H9 (cell line): ENCODE data around the gene CAPN9. TPM values are rescaled to one million over a fixed set of nuclear protein-coding genes. Genes with fewer than 3 reads are reported as not detected.

Source experiments
- DNase-seq: peaks from one replicate; pipeline ENCODE4 v3.0.0-alpha.2; 2017
- H2AFZ ChIP-seq: one replicate; pipeline ENCODE4 v1.6.1; 2013; ENCODE audit warnings: mild to moderate bottlenecking, low read length, control low read depth, moderate library complexity
- H2AK5ac ChIP-seq: 2 replicates; pipeline ENCODE4 v1.6.1; 2013; ENCODE audit warnings: low read length, control low read depth, mixed read lengths; ENCODE audit not compliant: insufficient read length
- H2BK120ac ChIP-seq: one replicate; pipeline ENCODE4 v1.6.1; 2013; ENCODE audit warnings: low read depth, mild to moderate bottlenecking, low read length, control low read depth, inconsistent platforms; ENCODE audit not compliant: poor library complexity, severe bottlenecking
- H2BK12ac ChIP-seq: 2 replicates; pipeline ENCODE4 v1.6.1; 2013; ENCODE audit warnings: low read length, control low read depth, mixed read lengths, low read depth; ENCODE audit not compliant: insufficient read length
- H2BK15ac ChIP-seq: 2 replicates; pipeline ENCODE4 v1.6.1; 2013; ENCODE audit warnings: low read depth, low read length, control low read depth
- H2BK20ac ChIP-seq: one replicate; pipeline ENCODE4 v1.6.1; 2013; ENCODE audit warnings: low read depth, mild to moderate bottlenecking, low read length, control low read depth, inconsistent platforms; ENCODE audit not compliant: poor library complexity, severe bottlenecking
- H2BK5ac ChIP-seq: 2 replicates; pipeline ENCODE4 v1.6.1; 2013; ENCODE audit warnings: low read length, control low read depth, mixed read lengths; ENCODE audit not compliant: insufficient read length
- H3K14ac ChIP-seq: 2 replicates; pipeline ENCODE4 v1.6.1; 2013; ENCODE audit warnings: low read length, control low read depth; ENCODE audit not compliant: insufficient read depth
- H3K18ac ChIP-seq: 2 replicates; pipeline ENCODE4 v1.6.1; 2013; ENCODE audit warnings: low read depth, mild to moderate bottlenecking, mixed read lengths, low read length, control low read depth; ENCODE audit not compliant: insufficient read length
- H3K23ac ChIP-seq: 2 replicates; pipeline ENCODE4 v1.6.1; 2013; ENCODE audit warnings: low read length, control low read depth, mixed read lengths, low read depth; ENCODE audit not compliant: insufficient read length
- H3K23me2 ChIP-seq: 2 replicates; pipeline ENCODE4 v1.6.1; 2013; ENCODE audit warnings: low read depth, mild to moderate bottlenecking, mixed read lengths, low read length, control low read depth; ENCODE audit not compliant: insufficient read length, poor library complexity, severe bottlenecking
- H3K27ac ChIP-seq: 2 replicates; pipeline ENCODE4 v1.5.1; 2013; ENCODE audit warnings: low read length, control low read depth, mixed read lengths, low read depth; ENCODE audit not compliant: insufficient read length
- H3K27me3 ChIP-seq: 2 replicates; pipeline ENCODE4 v1.6.1; 2013; ENCODE audit warnings: low read length, control low read depth, inconsistent platforms; ENCODE audit not compliant: insufficient read depth
- H3K4ac ChIP-seq: 2 replicates; pipeline ENCODE4 v1.6.1; 2013; ENCODE audit warnings: low read depth, mild to moderate bottlenecking, control low read depth, inconsistent platforms, low read length, moderate library complexity
- H3K4me1 ChIP-seq: 2 replicates; pipeline ENCODE4 v1.6.1; 2013; ENCODE audit warnings: low read length, control low read depth, inconsistent platforms; ENCODE audit not compliant: insufficient read depth
- H3K4me2 ChIP-seq: 2 replicates; pipeline ENCODE4 v1.6.1; 2013; ENCODE audit warnings: low read length, control low read depth, mixed read lengths; ENCODE audit not compliant: insufficient read length, insufficient read depth
- H3K56ac ChIP-seq: 2 replicates; pipeline ENCODE4 v1.6.1; 2013; ENCODE audit warnings: low read depth, mild to moderate bottlenecking, mixed read lengths, low read length, control low read depth; ENCODE audit not compliant: insufficient read length
- H3K79me1 ChIP-seq: 2 replicates; pipeline ENCODE4 v1.6.1; 2013; ENCODE audit warnings: low read depth, mild to moderate bottlenecking, moderate library complexity, low read length, control low read depth, inconsistent platforms; ENCODE audit not compliant: insufficient read depth, poor library complexity, severe bottlenecking
- H3K79me2 ChIP-seq: 2 replicates; pipeline ENCODE4 v1.6.1; 2013; ENCODE audit warnings: low read length, control low read depth, inconsistent platforms; ENCODE audit not compliant: insufficient read depth
- H3K9ac ChIP-seq: 2 replicates; pipeline ENCODE4 v1.6.1; 2013; ENCODE audit warnings: low read length, control low read depth, mixed read lengths; ENCODE audit not compliant: insufficient read length; ENCODE audit errors: extremely low read depth
- H3K9me3 ChIP-seq: one replicate; pipeline ENCODE4 v1.6.1; 2013; ENCODE audit warnings: low read depth, low read length, inconsistent platforms; ENCODE audit not compliant: control insufficient read depth
- H3T11ph ChIP-seq: one replicate; pipeline ENCODE4 v1.6.1; 2013; ENCODE audit warnings: mild to moderate bottlenecking, low read length, control low read depth, inconsistent platforms
- H4K20me1 ChIP-seq: one replicate; pipeline ENCODE4 v1.6.1; 2013; ENCODE audit not compliant: control insufficient read depth, insufficient read length, insufficient read depth
- H4K5ac ChIP-seq: 2 replicates; pipeline ENCODE4 v1.6.1; 2013; ENCODE audit warnings: low read depth, mild to moderate bottlenecking, mixed read lengths, low read length, control low read depth; ENCODE audit not compliant: insufficient read length
- H4K8ac ChIP-seq: replicated peaks from 2 replicates; pipeline ENCODE4 v1.6.1; 2013; ENCODE audit warnings: low read length, control low read depth, mixed read lengths, low read depth; ENCODE audit not compliant: insufficient read length
- H4K91ac ChIP-seq: 2 replicates; pipeline ENCODE4 v1.6.1; 2013; ENCODE audit warnings: low read depth, mild to moderate bottlenecking, moderate library complexity, mixed read lengths, low read length, control low read depth; ENCODE audit not compliant: insufficient read length
- H3K27ac Mint-ChIP-seq, 3 experiments: 2 replicates in 2 of 3; 3 replicates in 1 of 3; pipeline ENCODE4 v1.8.0; 2020 to 2021; ENCODE audit warnings: mixed read lengths in 3 of 3, mild to moderate bottlenecking in 1 of 3, moderate library complexity in 1 of 3
- H3K27me3 Mint-ChIP-seq: 2 replicates; pipeline ENCODE4 v1.8.0; 2021; ENCODE audit warnings: low read depth, mild to moderate bottlenecking, moderate library complexity, mixed read lengths
- H3K36me3 Mint-ChIP-seq, 3 experiments: 2 replicates in 2 of 3; 3 replicates in 1 of 3; pipeline ENCODE4 v1.8.0; 2020 to 2021; ENCODE audit warnings: low read depth in 3 of 3, mixed read lengths in 3 of 3; ENCODE audit not compliant: insufficient read depth in 1 of 3
- H3K4me1 Mint-ChIP-seq, 2 experiments: 2 replicates each; pipeline ENCODE4 v1.8.0; 2020; ENCODE audit warnings: mixed read lengths in 2 of 2
- H3K4me3 Mint-ChIP-seq, 2 experiments: 2 replicates in 1 of 2; 3 replicates in 1 of 2; pipeline ENCODE4 v1.8.0; 2020 to 2021; ENCODE audit warnings: mild to moderate bottlenecking in 2 of 2, mixed read lengths in 2 of 2, moderate library complexity in 1 of 2
- H3K9me3 Mint-ChIP-seq, 2 experiments: 2 replicates in 1 of 2; 3 replicates in 1 of 2; pipeline ENCODE4 v1.8.0; 2020; ENCODE audit warnings: mild to moderate bottlenecking in 2 of 2, mixed read lengths in 2 of 2, moderate library complexity in 1 of 2
- CTCF ChIP-seq: fragments of 200-600 bp; sonication (generic); conservative IDR thresholded peaks from 3 replicates; pipeline ENCODE4 v1.8.0; 2021; ENCODE audit warnings: antibody characterized with exemption, mild to moderate bottlenecking
- WGBS: extraction: QIAGEN DNeasy Blood & Tissue Kit; methylation state at CpG from one replicate; pipeline ENCODE4 v1.1.7; 2013; ENCODE audit warnings: missing lambda C conversion rate, low lambda C conversion rate, mixed read lengths; ENCODE audit not compliant: insufficient read length; ENCODE audit errors: extremely low coverage; 5-methylcytosine and 5-hydroxymethylcytosine counted together
- total RNA-seq: library from RNA; stranded (reverse); gene quantifications from 2 replicates; pipeline ENCODE4 v1.2.1, GENCODE V29; 2021

CAPN9 gene
- total RNA-seq, 1 experiment from 2014 or later: 0.22 TPM

DNA sequence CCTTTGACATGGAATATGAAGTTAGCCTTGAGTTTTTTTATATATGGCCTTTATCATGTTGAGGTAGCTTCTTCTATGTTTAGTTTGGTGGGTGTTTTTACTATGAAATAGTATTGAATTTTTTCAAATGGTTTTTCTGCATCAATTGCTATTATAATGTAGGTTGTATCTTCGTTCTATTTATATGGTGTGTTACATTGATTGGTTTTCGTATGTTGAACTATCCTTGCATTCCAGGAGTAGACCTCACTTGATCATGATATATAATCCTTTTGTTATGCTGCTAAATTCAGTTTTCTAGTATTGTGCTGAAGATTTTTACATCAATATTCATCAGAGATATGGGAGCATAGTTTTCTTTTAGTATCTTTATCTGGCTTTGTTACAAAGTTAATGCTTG is 65.4 kb downstream of the CAPN9 start:
- WGBS: no CpG with 5 or more reads among the region's 2 CpGs

More for the DNA sequence above, 65.4 kb downstream of the CAPN9 start:
- Mint-ChIP-seq H3K4me3 (no peak overlapping the region), H3K27me3 (peaks cover 72% of the 10 kb centered on the region), H3K27ac (no peak overlapping the region), H3K9me3 (peaks cover 12 to 13% of the 10 kb centered on the region in 2 experiments), H3K36me3 (peaks cover 0 to 6% (median 0%) of the 10 kb centered on the region in 3 experiments; a peak in 2 of 7 replicates), H3K4me1 (0 out of 4 replicates have a peak, but pooled peaks cover 0 to 3% of the 10 kb centered on the region in 2 experiments)
- no peak overlapping the region for H2BK120ac ChIP-seq
- no peaks in the 10 kb centered on the region for H3K4me1 ChIP-seq
- no peak overlapping the region for H3K56ac ChIP-seq
- no peak overlapping the region for H2AFZ ChIP-seq
- H3K4ac ChIP-seq: no peak overlapping the region
- H3K9me3 ChIP-seq: no peaks in the 10 kb centered on the region
- TF ChIP-seq CTCF: no peak
- no peak overlapping the region for H3T11ph ChIP-seq
- no peak overlapping the region for H3K18ac ChIP-seq
- H2BK20ac ChIP-seq: no peak overlapping the region
- no peak overlapping the region for H4K91ac ChIP-seq
- H2BK15ac ChIP-seq: no peak overlapping the region
- no peak overlapping the region for H2BK12ac ChIP-seq
- H3K79me1 ChIP-seq: no peaks in the 10 kb centered on the region
- H4K8ac ChIP-seq: no peak overlapping the region
- H2AK5ac ChIP-seq: no peak overlapping the region
- H3K23ac ChIP-seq: no peak overlapping the region
- no peak overlapping the region for H3K14ac ChIP-seq
- H3K9ac ChIP-seq: no peak overlapping the region
- no peaks in the 10 kb centered on the region for H4K20me1 ChIP-seq
- DNase-seq: no peak
- no peak overlapping the region for H3K27ac ChIP-seq
- H2BK5ac ChIP-seq: no peak overlapping the region
- no peaks in the 10 kb centered on the region for H3K79me2 ChIP-seq
- no peak overlapping the region for H4K5ac ChIP-seq
- no peaks in the 10 kb centered on the region; the same call in 1 of the 2 replicates for H3K27me3 ChIP-seq
- no peak overlapping the region for H3K4me2 ChIP-seq
- H3K23me2 ChIP-seq: no peaks in the 10 kb centered on the region
